Measurements from ENCODE around the gene GRM8. TPM values are rescaled to one million over a fixed set of nuclear protein-coding genes. Genes with fewer than 3 reads are reported as not detected.

The GRM8 gene
- total RNA-seq, 1 donor from 2014 or later, result not detected

- no peaks in the 10 kb centered on the region for H3K9me3 ChIP-seq
- TF ChIP-seq, protein P1, sequence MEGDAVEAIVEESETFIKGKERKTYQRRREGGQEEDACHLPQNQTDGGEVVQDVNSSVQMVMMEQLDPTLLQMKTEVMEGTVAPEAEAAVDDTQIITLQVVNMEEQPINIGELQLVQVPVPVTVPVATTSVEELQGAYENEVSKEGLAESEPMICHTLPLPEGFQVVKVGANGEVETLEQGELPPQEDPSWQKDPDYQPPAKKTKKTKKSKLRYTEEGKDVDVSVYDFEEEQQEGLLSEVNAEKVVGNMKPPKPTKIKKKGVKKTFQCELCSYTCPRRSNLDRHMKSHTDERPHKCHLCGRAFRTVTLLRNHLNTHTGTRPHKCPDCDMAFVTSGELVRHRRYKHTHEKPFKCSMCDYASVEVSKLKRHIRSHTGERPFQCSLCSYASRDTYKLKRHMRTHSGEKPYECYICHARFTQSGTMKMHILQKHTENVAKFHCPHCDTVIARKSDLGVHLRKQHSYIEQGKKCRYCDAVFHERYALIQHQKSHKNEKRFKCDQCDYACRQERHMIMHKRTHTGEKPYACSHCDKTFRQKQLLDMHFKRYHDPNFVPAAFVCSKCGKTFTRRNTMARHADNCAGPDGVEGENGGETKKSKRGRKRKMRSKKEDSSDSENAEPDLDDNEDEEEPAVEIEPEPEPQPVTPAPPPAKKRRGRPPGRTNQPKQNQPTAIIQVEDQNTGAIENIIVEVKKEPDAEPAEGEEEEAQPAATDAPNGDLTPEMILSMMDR (IDR thresholded peaks at IDR 0.05), result no peak
- H3K27ac ChIP-seq, result no peak overlapping the region
- intact Hi-C loops (cut with DNase I), result no loop called here
- ATAC-seq (no peak), DNase-seq (no peak)
- H3K27me3 ChIP-seq, result no peaks in the 10 kb centered on the region
- H3K36me3 ChIP-seq, result no peaks in the 10 kb centered on the region
- H3K4me3 ChIP-seq, result no peak overlapping the region
- H3K4me1 ChIP-seq, result no peaks in the 10 kb centered on the region
Measured at GRCh38 chr7:126605553-126605952, 647.2 kb downstream of the GRM8 start.

DNA sequence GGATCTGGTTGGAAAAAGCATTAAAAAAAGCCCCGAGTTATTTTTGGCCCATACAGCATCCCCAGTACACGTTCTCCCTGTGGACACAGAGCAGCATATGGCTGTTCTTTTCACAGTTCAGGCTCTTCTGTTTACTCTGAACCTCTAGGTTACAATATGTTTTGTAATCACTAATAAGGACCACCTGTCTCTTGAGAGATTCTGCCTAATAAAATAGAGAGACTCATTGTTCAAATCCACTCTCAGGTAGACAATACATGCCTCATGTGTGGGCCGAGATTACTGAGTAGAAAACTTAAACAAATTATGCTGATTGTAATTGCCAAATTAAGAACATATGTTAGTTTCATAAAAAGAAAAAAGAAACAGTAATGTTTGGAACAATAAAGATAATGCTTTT, 647.7 kb downstream of the GRM8 start:
- TF ChIP-seq, protein P1 (IDR thresholded peaks at IDR 0.05), result no peak

GRCh38 chr7:126589068-126589684, 663.6 kb downstream of the GRM8 start:
- no peak overlapping the region for H3K4me3 ChIP-seq
- no peak overlapping the region for H3K27ac ChIP-seq
- TF ChIP-seq, protein P1 (IDR thresholded peaks at IDR 0.05), result no peak
- intact Hi-C loops (cut with DNase I), result no loop called here
- H3K4me1 ChIP-seq, result no peaks in the 10 kb centered on the region
- no peaks in the 10 kb centered on the region for H3K27me3 ChIP-seq
- DNase-seq (no peak), ATAC-seq (no peak)
- no peaks in the 10 kb centered on the region for H3K36me3 ChIP-seq
- H3K9me3 ChIP-seq, result no peaks in the 10 kb centered on the region

More for the DNA sequence above, 647.7 kb downstream of the GRM8 start:
- H3K36me3 ChIP-seq, result no peaks in the 10 kb centered on the region
- no peak for DNase-seq
- intact Hi-C loops (cut with DNase I), result no loop called here
- H3K4me3 ChIP-seq, result no peak overlapping the region
- H3K27ac ChIP-seq, result no peak overlapping the region
- H3K9me3 ChIP-seq, result no peaks in the 10 kb centered on the region
- no peaks in the 10 kb centered on the region for H3K27me3 ChIP-seq
- no peaks in the 10 kb centered on the region for H3K4me1 ChIP-seq
- ATAC-seq, result no peak

- Histone ChIP-seq H3K36me3 (no peaks in the 10 kb centered on the region), H3K27ac (no peak overlapping the region), H3K27me3 (no peaks in the 10 kb centered on the region), H3K4me3 (no peak overlapping the region), H3K4me1 (no peaks in the 10 kb centered on the region), H3K9me3 (no peaks in the 10 kb centered on the region)
- intact Hi-C loops (cut with DNase I), result no loop called here
- TF ChIP-seq, protein P1 (IDR thresholded peaks at IDR 0.05), result no peak
- no peak for DNase-seq
- ATAC-seq, result no peak
Measured at GRCh38 chr7:126578338-126578737, 674.4 kb downstream of the GRM8 start.

GRCh38 chr7:126574276-126575250, 678.2 kb downstream of the GRM8 start:
- Histone ChIP-seq H3K4me3 (no peak overlapping the region), H3K27me3 (no peaks in the 10 kb centered on the region), H3K4me1 (no peaks in the 10 kb centered on the region), H3K27ac (no peak overlapping the region), H3K9me3 (no peaks in the 10 kb centered on the region), H3K36me3 (no peaks in the 10 kb centered on the region)
- ATAC-seq (no peak), DNase-seq (no peak)
- intact Hi-C loops (cut with DNase I), result no loop called here
- TF ChIP-seq, protein P1 (IDR thresholded peaks at IDR 0.05), result no peak

Data from upper lobe of right lung (tissue), 1 donor.